KMS-11 (cell line): Measurements from ENCODE around the gene BMP4.

Experiments
- H2AFZ ChIP-seq: fragments of 200-600 bp; sonication (generic); 2 replicates; pipeline ENCODE4 v1.6.1; 2016; ENCODE audit warnings: antibody characterized with exemption, mixed run types, low read depth
- H3K27ac ChIP-seq: fragments of 200-600 bp; sonication (generic); 2 replicates; pipeline ENCODE4 v1.6.1; 2016; ENCODE audit warnings: mild to moderate bottlenecking, mixed run types
- H3K27me3 ChIP-seq: fragments of 200-600 bp; sonication (generic); 2 replicates; pipeline ENCODE4 v1.6.1; 2017; ENCODE audit warnings: mild to moderate bottlenecking, low read depth, mixed run types, moderate library complexity; ENCODE audit not compliant: insufficient read depth
- H3K36me3 ChIP-seq: fragments of 200-600 bp; sonication (generic); 2 replicates; pipeline ENCODE4 v1.6.1; 2017; ENCODE audit warnings: mild to moderate bottlenecking, mixed run types; ENCODE audit not compliant: insufficient read depth
- H3K4me1 ChIP-seq: fragments of 200-600 bp; sonication (generic); 2 replicates; pipeline ENCODE4 v1.6.1; 2016; ENCODE audit warnings: mild to moderate bottlenecking, low read depth, mixed run types; ENCODE audit not compliant: poor library complexity, severe bottlenecking
- H3K4me2 ChIP-seq: fragments of 200-600 bp; sonication (generic); 2 replicates; pipeline ENCODE4 v1.7.0; 2016; ENCODE audit warnings: mild to moderate bottlenecking, mixed run types
- H3K4me3 ChIP-seq: fragments of 200-600 bp; sonication (generic); IDR thresholded peaks from 2 replicates; pipeline ENCODE4 v1.6.1; 2017; ENCODE audit warnings: low read depth, low read length, mixed read lengths; ENCODE audit not compliant: insufficient read depth
- H3K79me2 ChIP-seq: fragments of 200-600 bp; sonication (generic); 2 replicates; pipeline ENCODE4 v1.6.1; 2016; ENCODE audit warnings: low read depth, mixed run types; ENCODE audit not compliant: insufficient read depth
- H3K9ac ChIP-seq: fragments of 200-600 bp; sonication (generic); 2 replicates; pipeline ENCODE4 v1.6.1; 2016; ENCODE audit warnings: mild to moderate bottlenecking, mixed run types
- H4K20me1 ChIP-seq: fragments of 200-600 bp; sonication (generic); 2 replicates; pipeline ENCODE4 v1.6.1; 2016; ENCODE audit warnings: mild to moderate bottlenecking, mixed run types; ENCODE audit not compliant: insufficient read depth
- CTCF ChIP-seq: fragments of 200-600 bp; sonication (generic); conservative IDR thresholded peaks from 2 replicates; pipeline ENCODE4 v1.6.1; 2017; ENCODE audit warnings: low read depth, mild to moderate bottlenecking, antibody characterized with exemption, low read length, moderate library complexity, mixed read lengths

The BMP4 gene

GRCh38 chr14:53908416-53908815 is 48.2 kb downstream of the BMP4 start:
- H3K4me3 ChIP-seq = no peak overlapping the region
- H3K9ac ChIP-seq = no peak overlapping the region
- H3K36me3 ChIP-seq = no peaks in the 10 kb centered on the region
- no peak for TF ChIP-seq CTCF
- no peaks in the 10 kb centered on the region for H3K79me2 ChIP-seq
- H3K27ac ChIP-seq = no peak overlapping the region
- H3K27me3 ChIP-seq = no peaks in the 10 kb centered on the region
- H3K4me1 ChIP-seq = no peaks in the 10 kb centered on the region
- H3K4me2 ChIP-seq = no peak overlapping the region
- H2AFZ ChIP-seq = no peak overlapping the region
- H4K20me1 ChIP-seq = no peaks in the 10 kb centered on the region

GRCh38 chr14:53902307-53902706 is 54.3 kb downstream of the BMP4 start:
- H3K27ac ChIP-seq = no peak overlapping the region
- H3K27me3 ChIP-seq = no peaks in the 10 kb centered on the region
- H4K20me1 ChIP-seq = no peaks in the 10 kb centered on the region
- H2AFZ ChIP-seq = no peak overlapping the region
- no peak for TF ChIP-seq CTCF
- H3K36me3 ChIP-seq = no peaks in the 10 kb centered on the region
- H3K4me2 ChIP-seq = no peak overlapping the region
- no peak overlapping the region for H3K9ac ChIP-seq
- no peaks in the 10 kb centered on the region for H3K79me2 ChIP-seq
- no peaks in the 10 kb centered on the region for H3K4me1 ChIP-seq
- no peak overlapping the region for H3K4me3 ChIP-seq

- H3K27me3 ChIP-seq = no peaks in the 10 kb centered on the region
- H2AFZ ChIP-seq = no peak overlapping the region
- H3K9ac ChIP-seq = no peak overlapping the region
- no peak overlapping the region for H3K27ac ChIP-seq
- no peaks in the 10 kb centered on the region for H3K36me3 ChIP-seq
- H3K4me1 ChIP-seq = no peaks in the 10 kb centered on the region
- H3K79me2 ChIP-seq = no peaks in the 10 kb centered on the region
- no peaks in the 10 kb centered on the region for H4K20me1 ChIP-seq
- no peak for TF ChIP-seq CTCF
- H3K4me3 ChIP-seq = no peak overlapping the region
- no peak overlapping the region for H3K4me2 ChIP-seq
These were observed 56.1 kb downstream of the BMP4 start for GRCh38 chr14:53900499-53900898.
